Stimulated activated naive B cell treated with anti-CD40 and anti-IgM and Interleukin-4, amounts not matched to agents 10 μg/mL and 1 μg/mL and 100 μg/mL, for 72 hours (primary cell): ENCODE measurements around the gene ZCCHC17.
"Not testable (repeated sequence)": the region's sequence is repeated elsewhere in the genome, so short reads cannot be mapped to it uniquely, and the experiment has no call there.

Experiments
- ATAC-seq, 2 donors: fragments of 150-1000 bp; cut with Tn5 transposase; replicated peaks; 2 replicates each; pipeline ENCODE4 v1.10.0; 2021; ENCODE audit warnings: moderate library complexity in 1 of 2
- DNase-seq: peaks from one replicate; pipeline ENCODE4 v3.0.0; 2021
- H3K27ac Mint-ChIP-seq: one replicate; pipeline ENCODE4 v1.8.0; 2022; ENCODE audit warnings: mild to moderate bottlenecking, mixed read lengths
- H3K27me3 Mint-ChIP-seq, 2 donors: one replicate each; pipeline ENCODE4 v1.8.0; 2022; ENCODE audit warnings: mixed read lengths in 2 of 2
- H3K36me3 Mint-ChIP-seq, 2 donors: one replicate each; pipeline ENCODE4 v1.8.0; 2022; ENCODE audit warnings: mixed read lengths in 2 of 2, mild to moderate bottlenecking in 1 of 2
- H3K4me1 Mint-ChIP-seq, 2 donors: one replicate each; pipeline ENCODE4 v1.8.0; 2022; ENCODE audit warnings: mixed read lengths in 2 of 2, mild to moderate bottlenecking in 1 of 2
- H3K4me3 Mint-ChIP-seq, 2 donors: one replicate each; pipeline ENCODE4 v1.8.0; 2022; ENCODE audit warnings: mild to moderate bottlenecking in 2 of 2, mixed read lengths in 2 of 2, moderate library complexity in 1 of 2
- H3K9me3 Mint-ChIP-seq, 2 donors: one replicate each; pipeline ENCODE4 v1.8.0; 2022; ENCODE audit warnings: mixed read lengths in 2 of 2, mild to moderate bottlenecking in 1 of 2

The ZCCHC17 gene

GRCh38 chr1:31381394-31382294, 84.8 kb downstream of the ZCCHC17 start:
- ATAC-seq (no peak), DNase-seq (no peak)
- no peaks in the 10 kb centered on the region for H3K36me3 Mint-ChIP-seq
- no peaks in the 10 kb centered on the region for H3K4me1 Mint-ChIP-seq
- H3K27me3 Mint-ChIP-seq = peaks cover 28 to 34% of the 10 kb centered on the region in 2 donors
- no peak overlapping the region for H3K4me3 Mint-ChIP-seq
- H3K9me3 Mint-ChIP-seq = no peaks in the 10 kb centered on the region
- no peak overlapping the region for H3K27ac Mint-ChIP-seq

GRCh38 chr1:31382379-31382989, 85.7 kb downstream of the ZCCHC17 start:
- peaks cover 37 to 43% of the 10 kb centered on the region in 2 donors for H3K27me3 Mint-ChIP-seq
- no peaks in the 10 kb centered on the region for H3K9me3 Mint-ChIP-seq
- H3K36me3 Mint-ChIP-seq = no peaks in the 10 kb centered on the region
- no peak overlapping the region for H3K27ac Mint-ChIP-seq
- DNase-seq (no peak), ATAC-seq (no peak)
- no peak overlapping the region for H3K4me3 Mint-ChIP-seq
- H3K4me1 Mint-ChIP-seq = no peaks in the 10 kb centered on the region

- Mint-ChIP-seq H3K27ac (no peak overlapping the region), H3K4me3 (no peak overlapping the region), H3K4me1 (no peaks in the 10 kb centered on the region), H3K27me3 (peaks cover 43 to 49% of the 10 kb centered on the region in 2 donors), H3K36me3 (no peaks in the 10 kb centered on the region), H3K9me3 (no peaks in the 10 kb centered on the region)
- ATAC-seq (no peak), DNase-seq (no peak)
These were observed 87.1 kb downstream of the ZCCHC17 start for GRCh38 chr1:31383967-31384366.

- not testable (repeated sequence) for H3K4me3 Mint-ChIP-seq, H3K4me1 Mint-ChIP-seq, ATAC-seq, H3K27ac Mint-ChIP-seq, H3K36me3 Mint-ChIP-seq, DNase-seq, H3K9me3 Mint-ChIP-seq
- H3K27me3 Mint-ChIP-seq = peaks cover 43% of the 10 kb centered on the region in 2 donors
These were observed 89.9 kb downstream of the ZCCHC17 start for GRCh38 chr1:31386576-31387243.

GRCh38 chr1:31387612-31388011, 90.8 kb downstream of the ZCCHC17 start:
- H3K9me3 Mint-ChIP-seq = no peaks in the 10 kb centered on the region
- no peaks in the 10 kb centered on the region for H3K36me3 Mint-ChIP-seq
- H3K27me3 Mint-ChIP-seq = peaks cover 35 to 36% of the 10 kb centered on the region in 2 donors
- no peak for DNase-seq
- H3K27ac Mint-ChIP-seq = no peak overlapping the region
- no peak for ATAC-seq
- no peaks in the 10 kb centered on the region for H3K4me1 Mint-ChIP-seq
- no peak overlapping the region for H3K4me3 Mint-ChIP-seq

GRCh38 chr1:31389616-31390015, 92.8 kb downstream of the ZCCHC17 start:
- ATAC-seq (no peak), DNase-seq (no peak)
- Mint-ChIP-seq H3K27me3 (peaks cover 29 to 35% of the 10 kb centered on the region in 2 donors), H3K4me1 (peaks cover 4 to 5% of the 10 kb centered on the region in 2 donors), H3K27ac (no peak overlapping the region), H3K4me3 (no peak overlapping the region), H3K36me3 (no peaks in the 10 kb centered on the region), H3K9me3 (no peaks in the 10 kb centered on the region)

GRCh38 chr1:31390071-31390470, 93.2 kb downstream of the ZCCHC17 start:
- Mint-ChIP-seq H3K4me3 (no peak overlapping the region), H3K27ac (no peak overlapping the region), H3K36me3 (no peaks in the 10 kb centered on the region), H3K9me3 (no peaks in the 10 kb centered on the region), H3K27me3 (peaks cover 29 to 35% of the 10 kb centered on the region in 2 donors), H3K4me1 (peaks cover 8 to 9% of the 10 kb centered on the region in 2 donors)
- ATAC-seq (no peak), DNase-seq (no peak)

- H3K27me3 Mint-ChIP-seq = peaks cover 2 to 3% of the 10 kb centered on the region in 2 donors
- DNase-seq = no peak
- no peaks in the 10 kb centered on the region for H3K9me3 Mint-ChIP-seq
- H3K4me3 Mint-ChIP-seq = no peak overlapping the region
- no peaks in the 10 kb centered on the region for H3K36me3 Mint-ChIP-seq
- no peak overlapping the region for H3K27ac Mint-ChIP-seq
- peaks cover 9 to 12% of the 10 kb centered on the region in 2 donors for H3K4me1 Mint-ChIP-seq
- ATAC-seq = no peak
These were observed 96.6 kb downstream of the ZCCHC17 start for GRCh38 chr1:31393463-31393862.

GRCh38 chr1:31394584-31395193, 97.9 kb downstream of the ZCCHC17 start:
- Mint-ChIP-seq H3K27ac (peak overlapping the region; percentile 75), H3K4me1 (peaks cover 9 to 12% of the 10 kb centered on the region in 2 donors), H3K9me3 (no peaks in the 10 kb centered on the region), H3K27me3 (no peaks in the 10 kb centered on the region), H3K36me3 (no peaks in the 10 kb centered on the region), H3K4me3 (peak overlapping the region; percentile 85 to 88)
- DNase-seq = peak; percentile 64
- peak; percentile 94 to 96 for ATAC-seq

GRCh38 chr1:31396633-31397351, 100.0 kb downstream of the ZCCHC17 start:
- DNase-seq = no peak
- peaks cover 9 to 12% of the 10 kb centered on the region in 2 donors for H3K4me1 Mint-ChIP-seq
- no peaks in the 10 kb centered on the region for H3K9me3 Mint-ChIP-seq
- no peak overlapping the region for H3K27ac Mint-ChIP-seq
- no peaks in the 10 kb centered on the region for H3K27me3 Mint-ChIP-seq
- ATAC-seq = no peak
- H3K36me3 Mint-ChIP-seq = no peaks in the 10 kb centered on the region
- H3K4me3 Mint-ChIP-seq = no peak overlapping the region

GRCh38 chr1:31397360-31398095, 100.7 kb downstream of the ZCCHC17 start:
- Mint-ChIP-seq H3K36me3 (no peaks in the 10 kb centered on the region), H3K27ac (no peak overlapping the region), H3K9me3 (no peaks in the 10 kb centered on the region), H3K27me3 (no peaks in the 10 kb centered on the region), H3K4me3 (no peak overlapping the region), H3K4me1 (peaks cover 9 to 12% of the 10 kb centered on the region in 2 donors)
- DNase-seq (no peak), ATAC-seq (no peak)

- peaks cover 9 to 12% of the 10 kb centered on the region in 2 donors for H3K4me1 Mint-ChIP-seq
- no peaks in the 10 kb centered on the region for H3K27me3 Mint-ChIP-seq
- ATAC-seq (no peak), DNase-seq (no peak)
- H3K27ac Mint-ChIP-seq = no peak overlapping the region
- no peak overlapping the region for H3K4me3 Mint-ChIP-seq
- no peaks in the 10 kb centered on the region for H3K36me3 Mint-ChIP-seq
- no peaks in the 10 kb centered on the region for H3K9me3 Mint-ChIP-seq
These were observed 101.4 kb downstream of the ZCCHC17 start for GRCh38 chr1:31398246-31398645.

- peaks cover 0 to 2% of the 10 kb centered on the region in 2 donors for H3K36me3 Mint-ChIP-seq
- no peak overlapping the region for H3K4me3 Mint-ChIP-seq
- H3K27ac Mint-ChIP-seq = no peak overlapping the region
- DNase-seq = no peak
- peaks cover 0 to 2% of the 10 kb centered on the region in 2 donors for H3K9me3 Mint-ChIP-seq
- H3K27me3 Mint-ChIP-seq = peaks cover 0 to 9% of the 10 kb centered on the region in 2 donors
- ATAC-seq = no peak
- H3K4me1 Mint-ChIP-seq = peaks cover 2 to 4% of the 10 kb centered on the region in 2 donors
These were observed 103.1 kb downstream of the ZCCHC17 start for GRCh38 chr1:31399976-31400375.
